HepG2 (cell line): ENCODE results near the gene ADAMTSL4. TPM values are rescaled to one million over a fixed set of nuclear protein-coding genes. Genes with fewer than 3 reads are reported as not detected.

Experiments
- ATAC-seq: fragments of 200-7000 bp; cut with Tn5 transposase; 3 replicates; pipeline ENCODE4 v1.9.1; 2020; ENCODE audit warnings: mild to moderate bottlenecking, moderate library complexity
- BruUV-seq: library from RNA; stranded (reverse); fragments of 400-500 nt; replicated peaks from 2 replicates; lab custom pipeline; 2021; lab: Mats Ljungman, UMichigan
- CTCF ChIA-PET: fragments of 300-600 bp; formaldehyde crosslinking; extraction: SDS; loops from one replicate; lab custom pipeline; 2021; ENCODE audit warnings: low total read pairs, inconsistent platforms, low intra/inter-chr PET ratio; lab: Yijun Ruan, JAX
- POLR2A ChIA-PET: fragments of 350-600 bp; sonication (Branson Sonifier 250); formaldehyde crosslinking; loops from one replicate; lab custom pipeline; 2020; ENCODE audit warnings: antibody characterized with exemption, inconsistent platforms; lab: Yijun Ruan, JAX
- DNase-seq: peaks from one replicate; pipeline ENCODE4 v3.0.0-alpha.2; 2015; ENCODE audit warnings: low spot score
- FAIRE-seq: peaks from 3 replicates; lab custom pipeline; 2011; peaks lifted over from hg19 to GRCh38; lab: Jason Lieb, UNC
- H2AFZ ChIP-seq: one replicate; pipeline ENCODE4 v1.6.1; 2011; ENCODE audit warnings: low read length, inconsistent platforms
- H3K27ac ChIP-seq: fragments of 300-600 bp; 3 replicates; pipeline ENCODE4 v1.8.0; 2011; ENCODE audit warnings: mixed run types, mild to moderate bottlenecking, mixed read lengths, low read length, inconsistent platforms; ENCODE audit not compliant: insufficient read depth; ENCODE audit errors: extremely low read length
- H3K27me3 ChIP-seq, 2 experiments: fragments of 200-600 bp in 1 of 2; 2 replicates in 1 of 2; 3 replicates in 1 of 2; pipeline versions ENCODE4 v1.6.0 to v1.8.0; 2011; ENCODE audit warnings: low read length in 2 of 2, mild to moderate bottlenecking in 2 of 2, moderate library complexity in 2 of 2, inconsistent platforms in 1 of 2; ENCODE audit not compliant: insufficient read depth in 2 of 2, control insufficient read depth in 1 of 2
- H3K36me3 ChIP-seq, 2 experiments: fragments of 200-600 bp in 1 of 2; replicated peaks in 1 of 2; 2 replicates in 1 of 2; 3 replicates in 1 of 2; pipeline versions ENCODE4 v1.5.1 to v1.8.0; 2011; ENCODE audit warnings: low read length in 2 of 2, inconsistent platforms in 1 of 2; ENCODE audit not compliant: insufficient read depth in 2 of 2, control insufficient read depth in 1 of 2
- H3K4me1 ChIP-seq: 2 replicates; pipeline ENCODE4 v1.5.1; 2012; ENCODE audit warnings: low read length, inconsistent platforms; ENCODE audit not compliant: insufficient read depth
- H3K4me2 ChIP-seq: 2 replicates; pipeline ENCODE4 v1.6.0; 2011; ENCODE audit warnings: low read depth, low read length, inconsistent platforms
- H3K4me3 ChIP-seq, 3 experiments: fragments of 200-600 bp in 1 of 3; sonication (generic), shearing (Covaris generic) in 1 of 3; replicated peaks in 1 of 3; 2 replicates each; pipeline ENCODE4 v1.5.1; 2011 to 2016; ENCODE audit warnings: low read length in 3 of 3, inconsistent platforms in 2 of 3, low read depth in 2 of 3, mild to moderate bottlenecking in 2 of 3, control low read depth in 1 of 3, mixed read lengths in 1 of 3; ENCODE audit not compliant: insufficient read depth in 1 of 3
- H3K79me2 ChIP-seq: one replicate; pipeline ENCODE4 v1.6.1; 2011; ENCODE audit warnings: low read length, inconsistent platforms; ENCODE audit not compliant: insufficient read depth
- H3K9ac ChIP-seq: 2 replicates; pipeline ENCODE4 v1.6.0; 2011; ENCODE audit warnings: mild to moderate bottlenecking, low read depth, low read length, inconsistent platforms; ENCODE audit not compliant: insufficient read depth
- H3K9me3 ChIP-seq: 2 replicates; pipeline ENCODE4 v1.5.1; 2012; ENCODE audit warnings: mild to moderate bottlenecking, low read length
- H4K20me1 ChIP-seq: 2 replicates; pipeline ENCODE4 v1.6.0; 2011; ENCODE audit warnings: inconsistent platforms, mild to moderate bottlenecking, low read length, moderate library complexity; ENCODE audit not compliant: insufficient read depth
- ATF3 ChIP-seq: sonication (generic); formaldehyde crosslinking; IDR thresholded peaks from 2 replicates; pipeline ENCODE4 v1.4.0; 2020; ENCODE audit warnings: missing genetic modification reagents
- CSRNP1 ChIP-seq: sonication (generic); formaldehyde crosslinking; IDR thresholded peaks from 2 replicates; pipeline ENCODE4 v1.8.1; 2023; ENCODE audit warnings: mild to moderate bottlenecking, missing genetic modification reagents
- HIC2 ChIP-seq: sonication (generic); formaldehyde crosslinking; IDR thresholded peaks from 2 replicates; pipeline ENCODE4 v1.9.0; 2022; ENCODE audit warnings: low read depth, missing genetic modification reagents
- HMG20A ChIP-seq: IDR thresholded peaks from 2 replicates; pipeline ENCODE4 v1.6.1; 2016; ENCODE audit warnings: borderline replicate concordance
- HOXA3 ChIP-seq: sonication (generic); formaldehyde crosslinking; IDR thresholded peaks from 2 replicates; pipeline ENCODE4 v1.5.0; 2020; ENCODE audit warnings: missing genetic modification reagents
- IKZF5 ChIP-seq: IDR thresholded peaks from 2 replicates; pipeline ENCODE4 v1.6.1; 2018; ENCODE audit warnings: missing genetic modification reagents, mild to moderate bottlenecking, missing compliant biosample characterization
- KDM2A ChIP-seq: sonication (generic); formaldehyde crosslinking; IDR thresholded peaks from 2 replicates; pipeline ENCODE4 v1.4.0; 2020; ENCODE audit warnings: low read depth, missing genetic modification reagents, borderline replicate concordance
- PCBP2 ChIP-seq: fragments of 200-400 bp; formaldehyde crosslinking; optimal IDR thresholded peaks from 2 replicates; pipeline ENCODE3; 2018; ENCODE audit warnings: low read length, low read depth; ENCODE audit not compliant: poor library complexity, severe bottlenecking
- ZC3H13 ChIP-seq: sonication (generic); formaldehyde crosslinking; IDR thresholded peaks from 2 replicates; pipeline ENCODE4 v1.8.1; 2023; ENCODE audit warnings: mild to moderate bottlenecking, missing genetic modification reagents, moderate library complexity
- ZNF232 ChIP-seq: sonication (generic); formaldehyde crosslinking; IDR thresholded peaks from 2 replicates; pipeline ENCODE4 v1.4.0; 2020; ENCODE audit warnings: missing genetic modification reagents, borderline replicate concordance
- ZNF510 ChIP-seq: sonication (generic); formaldehyde crosslinking; IDR thresholded peaks from 2 replicates; pipeline ENCODE4 v1.4.0; 2020; ENCODE audit warnings: low read depth, mild to moderate bottlenecking, missing genetic modification reagents
- ZNF639 ChIP-seq: conservative IDR thresholded peaks from 2 replicates; pipeline ENCODE4 v1.6.1; 2018; ENCODE audit warnings: missing genetic modification reagents
- ZZZ3 ChIP-seq: sonication (generic); formaldehyde crosslinking; IDR thresholded peaks from 2 replicates; pipeline ENCODE4 v1.4.0; 2020; ENCODE audit warnings: missing genetic modification reagents, mild to moderate bottlenecking, borderline replicate concordance
- WGBS: methylation state at CpG from one replicate; pipeline ENCODE4 v1.1.6; 2017; ENCODE audit warnings: low lambda C conversion rate; 5-methylcytosine and 5-hydroxymethylcytosine counted together
- in situ Hi-C: cut with HindIII; loops from 2 replicates; pipeline ENCODE4 v1.10.0; 2017; ENCODE audit warnings: low pct_unique_long_range_greater_than_20kb; ENCODE audit not compliant: extremely low pct_ligation_motif_present
- intact Hi-C: fragments of 100-400 bp; cut with micrococcal nuclease; formaldehyde crosslinking; loops from one replicate; pipeline ENCODE4 v1.10.0; 2022; ENCODE audit not compliant: unreplicated experiment
- polyA plus RNA-seq, 8 experiments: library from polyadenylated mRNA; depleted of rRNA in 3 of 8; stranded (reverse) in 7 of 8; unstranded in 1 of 8; fragments of >200 nt; fragmentation: Illumina TruSeq in 4 of 8; extraction: Trizol in 4 of 8; gene quantifications; 2 replicates each; pipeline versions ENCODE4 v1.2.1 to v1.2.3, GENCODE V29; 2011 to 2016; ENCODE audit warnings: low read depth in 4 of 8, missing spikeins in 1 of 8, mixed read lengths in 1 of 8; ENCODE audit not compliant: insufficient read depth in 1 of 8
- total RNA-seq, 5 experiments: library from RNA; depleted of rRNA; stranded (reverse); fragments of >200 nt; fragmentation: Illumina TruSeq; extraction: Trizol; gene quantifications; 2 replicates each; pipeline ENCODE4 v1.2.3, GENCODE V29; 2016; ENCODE audit warnings: low read depth in 1 of 5

ADAMTSL4 gene
- total and polyA plus RNA-seq, 2 of the 13 experiments (the other 11 are each of a cell fraction or from before 2014, with no cell fraction given), result 3.9 to 16.4 TPM

GRCh38 chr1:150530491-150531159, 18.6 kb upstream of the ADAMTSL4 start:
- FAIRE-seq (no peak), DNase-seq (no peak), ATAC-seq (no peak)
- Histone ChIP-seq H3K4me3 (no peak overlapping the region), H3K4me2 (no peak overlapping the region), H3K27me3 (no peaks in the 10 kb centered on the region), H2AFZ (no peak overlapping the region), H3K36me3 (no peaks in the 10 kb centered on the region), H3K9me3 (no peaks in the 10 kb centered on the region), H3K4me1 (peaks cover 68% of the 10 kb centered on the region), H3K9ac (no peak overlapping the region), H3K27ac (peak overlapping the region; percentile 21), H3K79me2 (no peaks in the 10 kb centered on the region), H4K20me1 (no peaks in the 10 kb centered on the region)
- POLR2A ChIA-PET, result interaction anchor here (0.8 to 4.6 kb wide), 2 partner anchors 15 to 18 kb away, joined by 3 to 78 read pairs; partner anchors contain the start of genes ADAMTSL4 and FALEC
- in situ Hi-C loops, result loop anchor here (5.0 to 10.0 kb wide), 2 partner anchors 43 to 276 kb away; partner anchors contain the start of genes CA14 and TARS2
- TF ChIP-seq HMG20A (CRISPR knock-in tag) (no peak), KDM2A (CRISPR knock-in tag) (no peak), ZC3H13 (CRISPR knock-in tag) (no peak), ZNF232 (CRISPR knock-in tag) (no peak), CSRNP1 (CRISPR knock-in tag) (no peak), ZNF639 (CRISPR knock-in tag) (no peak), HOXA3 (CRISPR knock-in tag) (no peak), PCBP2 (no peak), ZZZ3 (CRISPR knock-in tag) (no peak), ATF3 (CRISPR knock-in tag) (no peak), ZNF510 (CRISPR knock-in tag) (no peak), HIC2 (CRISPR knock-in tag) (no peak), IKZF5 (CRISPR knock-in tag) (no peak)
- BruUV-seq, result no TSS peak
- CTCF ChIA-PET, result no interaction called here
- WGBS, result 100% methylated on average over 13 of the region's 14 CpGs
- intact Hi-C loops, result no loop called here
